GM19463 (cell line): Measurements from ENCODE around the gene NPHP3.
A peak's percentile ranks its signal among the peaks of the same experiment; 100 is the strongest.

Source experiments
- ATAC-seq: cut with Tn5 transposase; IDR thresholded peaks from one replicate; pipeline ENCODE4 v1.9.1; 2021; ENCODE audit warnings: mild to moderate bottlenecking, moderate library complexity; ENCODE audit not compliant: unreplicated experiment

NPHP3 gene

DNA sequence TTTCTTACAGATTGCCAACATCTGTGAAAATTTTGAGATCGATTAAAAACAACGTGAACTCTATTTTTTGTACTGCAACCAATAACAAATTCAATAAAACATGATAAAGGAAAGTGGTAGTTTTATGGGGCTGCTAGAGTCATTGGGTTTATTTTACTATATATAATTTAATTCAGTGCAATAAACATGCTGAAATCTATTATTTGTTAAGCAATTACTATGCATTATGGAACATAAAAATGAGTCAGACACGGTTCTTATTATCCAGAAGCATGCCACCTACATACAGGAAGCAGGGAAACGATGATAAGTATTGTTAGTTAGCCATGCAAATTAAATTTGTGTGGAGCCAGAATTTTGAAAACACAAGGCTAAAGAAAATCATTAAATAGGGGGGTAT lies 27.2 kb downstream of the NPHP3 start:
- ATAC-seq: no peak

DNA sequence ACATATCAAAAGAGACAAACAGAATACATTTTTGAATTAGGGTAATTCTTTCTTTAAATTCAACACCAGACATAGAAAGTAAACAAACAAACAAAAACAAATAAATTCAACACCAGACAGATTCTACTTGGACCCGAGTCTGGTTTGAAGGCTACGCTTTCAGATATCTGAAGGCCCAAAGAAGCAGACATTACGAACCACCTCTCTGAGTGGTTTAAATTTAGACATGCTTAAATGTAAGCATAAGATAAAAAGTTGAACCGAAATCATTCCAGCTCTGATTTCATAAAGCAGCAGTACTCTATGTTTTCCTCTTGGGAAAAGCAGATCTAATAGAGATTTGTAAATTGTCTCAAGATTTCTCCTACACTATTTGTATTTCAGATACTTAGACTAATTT lies 32.2 kb downstream of the NPHP3 start:
- ATAC-seq: no peak

DNA sequence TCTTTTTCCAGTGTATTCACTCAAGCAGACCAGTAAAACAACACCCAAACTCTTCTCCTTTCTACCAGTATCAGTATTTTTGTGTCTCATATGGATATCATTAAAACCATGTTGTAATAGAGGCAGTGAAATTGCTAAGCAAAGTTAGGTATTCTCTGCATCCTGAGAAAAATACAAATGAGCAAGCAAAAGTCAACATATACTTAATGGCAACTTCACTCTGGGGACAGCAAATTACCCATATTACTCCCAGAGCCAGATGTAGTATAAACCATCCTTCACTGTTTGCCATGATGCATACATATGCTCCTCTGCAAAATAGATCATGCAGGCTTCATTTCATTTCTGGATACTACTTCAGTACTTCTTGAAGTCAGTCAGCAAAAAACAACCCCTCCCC lies 40.0 kb downstream of the NPHP3 start:
- ATAC-seq: no peak

DNA sequence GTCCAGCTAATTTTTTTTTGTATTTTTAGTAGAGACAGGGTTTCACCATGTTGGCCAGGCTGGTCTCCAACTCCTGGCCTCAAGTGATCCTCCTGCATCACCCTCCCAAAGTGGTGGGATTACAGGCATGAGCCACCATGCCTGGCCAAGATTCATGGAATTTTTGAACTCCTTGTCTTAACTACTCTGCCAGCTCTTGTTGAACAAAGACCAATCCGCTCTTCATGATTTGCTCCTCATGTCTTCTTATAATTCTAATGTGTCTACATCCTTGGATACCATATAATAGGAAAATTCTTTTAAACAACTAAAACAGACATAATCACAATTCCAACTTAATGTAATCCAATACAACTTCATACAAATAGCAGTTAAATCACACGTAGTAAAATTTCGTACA lies 40.8 kb downstream of the NPHP3 start:
- ATAC-seq: no peak

DNA sequence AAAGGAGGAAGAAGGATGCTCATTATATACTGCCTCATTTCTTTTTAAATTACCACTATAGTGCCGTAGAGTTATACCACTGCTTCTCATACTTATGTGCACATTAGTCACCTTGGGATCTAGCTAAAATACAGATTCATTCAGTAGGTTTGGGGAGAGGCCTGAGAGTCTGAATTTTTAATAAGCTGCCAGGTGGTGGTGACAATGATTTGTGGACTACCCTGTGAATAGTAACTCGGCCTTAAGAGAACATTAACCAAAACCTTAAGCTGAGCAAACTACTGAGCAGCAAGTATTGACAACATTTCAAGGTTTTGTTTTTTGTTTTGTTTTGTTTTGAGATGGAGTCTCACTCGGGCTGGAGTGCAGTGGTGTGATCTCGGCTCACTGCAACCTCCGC lies 42.3 kb downstream of the NPHP3 start:
- no peak for ATAC-seq

DNA sequence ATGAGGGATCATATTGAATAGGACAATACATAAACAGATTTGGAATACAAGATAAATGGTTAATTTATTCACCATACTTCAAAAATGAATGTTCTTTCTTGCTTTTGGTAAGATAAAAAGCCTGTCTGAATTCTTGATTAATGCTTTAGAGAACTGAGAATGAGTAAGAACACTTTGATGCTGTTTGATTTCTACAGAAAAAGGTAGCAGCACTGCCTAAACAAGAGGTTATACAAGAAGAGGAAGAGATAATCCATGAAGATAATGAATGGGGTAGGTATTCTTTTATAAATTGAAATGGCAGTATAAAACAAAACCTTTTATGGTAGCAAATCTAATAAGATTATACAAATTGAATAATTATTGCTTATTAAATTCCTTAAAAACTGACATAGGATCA lies 46.8 kb downstream of the NPHP3 start:
- no peak for ATAC-seq

DNA sequence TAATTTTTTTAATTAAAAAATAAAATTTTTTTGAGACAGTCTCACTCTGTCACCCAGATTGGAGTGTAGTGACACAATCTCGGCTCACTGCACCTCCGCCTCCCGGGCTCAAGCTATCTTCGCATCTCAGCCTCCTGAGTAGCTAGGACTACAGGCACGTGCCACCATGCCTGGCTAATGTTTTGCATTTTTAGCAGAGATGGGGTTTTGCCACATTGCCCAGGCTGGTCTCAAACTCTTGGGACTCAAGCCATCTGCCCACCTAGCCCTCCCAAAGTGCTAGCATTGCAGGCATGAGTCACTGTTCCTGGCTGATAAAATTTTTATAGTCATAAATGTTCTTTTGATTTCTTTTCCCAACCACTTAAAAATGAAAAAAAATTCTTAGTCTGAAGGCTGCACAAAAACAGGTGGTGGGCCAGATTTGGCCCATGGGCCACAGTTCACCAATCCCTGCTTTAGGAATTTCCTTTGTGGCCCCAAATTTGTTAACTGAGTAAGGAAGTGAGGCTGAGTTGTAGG lies 52.9 kb downstream of the NPHP3 start:
- ATAC-seq: no peak

DNA sequence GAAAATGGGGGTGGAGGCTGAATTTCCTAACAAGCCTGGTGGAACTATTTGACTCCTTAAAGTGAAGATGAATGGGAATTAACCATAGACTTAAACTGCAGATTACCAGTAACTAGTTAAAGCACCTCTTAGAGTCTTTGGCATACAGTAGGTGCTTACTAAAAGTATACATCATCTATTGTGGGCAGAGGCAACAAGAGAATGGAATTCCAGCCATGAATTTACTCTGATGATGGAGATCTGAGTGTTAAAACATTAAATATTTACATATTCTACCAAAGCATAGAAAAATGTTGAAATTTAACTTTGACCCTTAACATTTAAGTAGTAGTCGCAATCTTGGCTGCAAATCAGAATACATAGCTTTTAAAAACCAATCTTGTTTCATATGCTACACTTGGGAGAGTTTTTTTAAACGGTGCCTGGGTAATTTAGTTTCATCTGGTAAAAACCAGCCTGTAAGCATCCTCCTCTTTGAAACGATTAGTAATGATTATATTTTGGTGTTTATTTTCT lies 56.9 kb downstream of the NPHP3 start:
- ATAC-seq: no peak

DNA sequence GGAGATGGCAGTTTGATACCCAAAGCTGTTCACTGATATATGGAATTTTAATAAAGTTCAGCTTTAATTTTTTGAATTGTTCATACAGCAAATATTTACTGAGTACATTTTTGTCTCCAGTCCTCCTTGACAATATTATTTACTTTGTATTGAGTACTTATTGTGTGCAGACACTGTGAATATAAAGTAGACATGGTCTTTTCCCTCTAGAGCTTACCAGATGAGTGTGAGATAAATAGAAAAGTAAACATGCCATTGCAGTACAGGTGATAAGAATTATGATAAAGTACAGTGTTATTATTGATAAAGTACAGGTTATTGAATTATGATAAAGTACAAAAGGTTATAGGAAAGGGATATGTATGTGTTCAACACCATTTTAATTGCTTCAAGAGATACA lies 60.0 kb downstream of the NPHP3 start:
- ATAC-seq: no peak

DNA sequence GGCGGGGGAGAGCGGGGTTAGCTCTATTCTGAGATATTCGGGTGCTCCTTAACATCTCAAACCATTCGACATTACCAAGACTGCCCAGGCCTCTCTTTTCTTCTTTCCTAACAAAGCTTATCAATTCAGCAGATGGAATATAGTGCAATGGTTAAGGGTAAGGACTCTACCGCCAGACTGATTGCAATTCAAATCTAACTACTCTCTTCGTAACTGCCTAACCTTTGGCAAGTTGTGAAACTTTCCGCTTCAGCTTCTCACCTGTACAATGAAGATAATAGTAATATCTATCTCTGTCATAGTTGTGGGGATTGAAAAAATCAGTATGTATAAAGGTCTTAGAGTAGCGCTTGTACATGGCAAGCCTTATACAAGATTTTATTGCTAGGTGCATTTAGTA lies 61.1 kb downstream of the NPHP3 start:
- ATAC-seq: no peak

DNA sequence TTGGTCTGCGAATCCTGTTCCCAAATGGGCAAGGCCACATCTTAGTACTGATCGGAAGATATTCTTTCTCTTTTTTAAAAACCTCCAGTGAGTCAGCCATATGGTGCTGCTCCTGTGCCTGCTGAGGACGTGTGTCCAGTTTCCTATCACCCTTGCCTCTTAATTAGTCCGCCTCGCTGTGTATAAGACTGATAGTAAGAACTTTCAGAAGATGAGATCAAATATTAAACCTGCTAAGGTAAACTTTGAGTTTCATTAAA lies 61.5 kb downstream of the NPHP3 start:
- ATAC-seq: no peak

DNA sequence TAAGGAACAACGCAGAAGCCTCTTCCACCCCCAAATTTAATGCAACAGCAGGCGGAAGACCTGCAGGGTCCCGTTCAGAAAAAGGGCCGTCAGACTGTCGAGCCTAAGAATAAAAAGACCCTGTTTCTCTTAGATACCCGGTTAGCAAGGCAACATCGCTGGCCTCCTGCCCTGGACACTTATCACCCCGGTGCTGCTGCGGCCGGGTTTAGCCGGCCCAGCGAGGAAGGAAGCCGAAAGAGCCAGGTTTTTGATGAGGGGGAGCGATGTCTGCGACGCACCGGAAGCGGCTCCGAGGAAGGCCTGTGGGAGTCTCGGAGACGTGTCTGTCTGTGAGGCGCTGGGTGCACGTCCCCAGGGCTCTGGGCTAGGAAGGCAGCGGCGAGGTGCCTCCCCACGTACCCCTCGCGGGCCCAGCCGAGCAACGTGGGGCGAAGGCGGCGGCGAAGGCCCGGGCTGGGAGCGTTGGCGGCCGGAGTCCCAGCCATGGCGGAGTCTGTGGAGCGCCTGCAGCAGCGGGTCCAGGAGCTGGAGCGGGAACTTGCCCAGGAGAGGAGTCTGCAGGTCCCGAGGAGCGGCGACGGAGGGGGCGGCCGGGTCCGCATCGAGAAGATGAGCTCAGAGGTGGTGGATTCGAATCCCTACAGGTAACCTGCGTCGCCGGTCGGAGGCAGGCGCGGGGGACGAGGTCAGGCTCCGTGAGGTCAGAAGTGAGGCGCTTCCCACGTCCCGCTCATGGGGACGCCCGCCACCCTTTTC lies 62.0 kb downstream of the NPHP3 start, which contains the start of gene UBA5:
Gene UBA5, plus strand, starts transcription at position 278 of the 759 bp plus-strand sequence. Its CDS starts 209 bp downstream, at position 487.
- peak; percentile 62 for ATAC-seq

DNA sequence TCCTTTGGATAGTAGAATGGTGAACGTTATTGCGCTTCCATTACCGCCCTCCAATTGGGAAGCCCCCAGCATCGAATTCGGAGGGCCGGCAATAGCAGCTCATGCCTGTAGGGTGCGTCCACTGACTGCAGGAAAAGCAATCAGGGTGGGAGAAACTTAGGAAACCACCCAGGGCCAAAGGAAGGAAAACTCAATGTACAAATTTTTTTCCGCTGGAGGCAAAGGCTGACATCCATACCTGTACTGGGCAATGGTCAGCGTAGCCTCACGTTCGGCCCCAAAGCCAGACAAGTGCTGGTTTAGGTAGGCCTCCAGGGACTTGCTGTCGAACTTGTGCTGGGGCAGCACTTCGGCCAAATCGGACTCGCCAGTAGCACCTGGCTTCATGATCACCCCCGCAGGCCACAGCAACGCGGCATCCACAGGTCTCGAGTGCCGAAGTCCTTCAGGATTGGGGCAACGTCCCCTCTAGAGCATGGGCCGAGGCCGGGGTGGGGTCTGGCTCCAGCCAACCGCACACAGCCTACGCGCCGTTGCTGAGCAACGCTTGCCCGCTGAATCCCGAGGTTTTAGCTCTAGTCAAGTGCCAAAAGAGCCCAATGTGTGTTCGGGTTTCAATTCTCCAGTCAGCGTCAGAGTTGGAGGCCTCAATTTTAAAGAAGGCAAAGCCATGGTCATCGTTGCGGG lies 62.7 kb downstream of the NPHP3 start, which contains the start of gene ACAD11:
Gene ACAD11, minus strand, starts transcription at position 445 of the 687 bp plus-strand sequence. Its CDS starts 58 bp downstream, at position 387.
- peak; percentile 55 for ATAC-seq

DNA sequence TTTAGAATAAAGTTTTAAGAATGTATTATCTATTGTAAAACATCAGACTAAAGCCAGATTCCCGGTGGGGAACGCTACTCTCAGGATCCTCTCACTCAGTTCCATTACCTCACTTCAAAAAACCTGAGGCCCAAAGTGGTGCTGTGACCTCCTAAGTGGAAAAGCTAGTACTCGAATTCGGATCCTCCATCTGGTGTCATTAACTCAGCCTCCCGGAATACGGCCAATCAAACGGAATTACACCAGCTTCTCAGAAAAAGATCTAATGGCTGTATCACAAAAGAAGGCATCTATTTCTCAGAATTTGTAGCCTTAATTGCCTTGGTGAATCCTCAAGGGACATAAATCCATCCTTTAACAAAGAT lies 63.2 kb downstream of the NPHP3 start:
- no peak for ATAC-seq

DNA sequence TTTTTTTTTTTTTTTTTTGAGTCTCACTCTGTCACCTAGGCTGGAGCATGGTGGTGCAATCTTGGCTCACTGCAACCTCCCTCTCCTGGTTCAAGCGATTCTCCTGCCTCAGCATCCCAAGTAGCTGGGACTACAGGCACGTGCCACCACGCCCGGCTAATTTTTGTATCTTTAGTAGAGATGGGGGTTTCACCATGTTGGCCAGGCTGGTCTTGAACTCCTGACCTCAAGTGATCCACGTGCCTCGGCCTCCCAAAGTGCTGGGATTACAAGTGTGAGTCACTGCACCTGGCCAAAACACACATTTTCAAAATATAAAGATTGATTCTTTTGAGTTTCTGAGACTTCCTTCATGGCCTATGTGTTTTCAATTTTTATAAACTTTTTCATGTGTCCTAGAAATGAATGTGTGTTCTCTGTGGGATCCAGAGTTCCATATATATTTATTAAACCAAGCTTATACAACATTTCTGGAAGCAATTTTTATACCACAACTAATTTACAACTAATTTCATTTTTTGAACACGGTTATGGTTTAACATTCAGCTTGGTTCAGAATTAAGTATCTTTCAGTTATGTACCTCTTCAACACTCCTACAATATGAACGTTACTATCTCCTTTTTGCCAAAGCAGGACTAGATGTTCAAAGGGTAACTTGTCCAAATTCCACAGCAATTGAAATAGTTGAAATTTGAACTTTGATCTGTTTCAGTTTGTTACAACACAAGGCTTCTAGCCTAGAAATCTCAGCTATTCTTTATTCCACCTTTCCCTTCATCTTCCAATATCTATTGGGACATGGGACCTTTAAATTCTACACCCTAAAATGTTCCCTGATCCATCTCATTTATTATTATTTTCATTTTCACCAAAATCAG lies 64.1 kb downstream of the NPHP3 start:
- ATAC-seq: no peak

DNA sequence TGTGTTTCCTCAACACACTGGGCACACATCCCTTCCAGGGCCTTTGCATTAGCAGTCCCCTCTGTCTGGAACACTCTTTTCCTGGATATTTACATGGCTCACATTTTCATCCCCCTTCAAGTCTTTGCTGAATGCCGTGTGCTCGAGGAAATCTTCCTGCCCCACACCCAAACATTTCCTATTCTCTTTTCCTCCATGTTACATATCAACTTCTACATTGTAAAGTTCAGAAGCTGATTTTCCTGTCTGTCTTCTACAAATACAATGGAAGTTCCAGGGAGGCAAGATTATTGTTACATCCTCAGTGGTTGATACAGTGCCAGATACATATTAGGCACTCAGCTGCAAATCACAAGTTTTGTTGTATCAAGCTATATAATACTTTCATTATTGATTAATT lies 66.7 kb downstream of the NPHP3 start:
- ATAC-seq: no peak

DNA sequence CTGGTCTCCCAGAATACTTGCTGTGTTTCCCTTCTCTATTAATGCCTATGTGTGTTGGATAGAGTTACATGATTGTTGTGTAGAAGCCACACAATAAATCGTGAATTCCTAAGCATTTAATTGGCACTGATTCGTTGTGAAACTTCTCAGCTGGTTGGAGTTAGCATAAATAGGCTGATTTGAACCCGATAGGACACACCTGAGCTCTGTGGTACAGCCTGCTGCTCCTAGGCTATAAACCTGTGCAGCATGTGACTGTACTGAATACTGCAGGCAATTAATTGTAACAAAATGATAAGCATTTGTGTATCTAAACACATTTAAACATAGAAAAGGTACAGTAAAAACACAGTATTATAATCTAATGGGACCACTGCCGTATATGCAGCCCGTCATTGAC lies 67.5 kb downstream of the NPHP3 start:
- no peak for ATAC-seq

DNA sequence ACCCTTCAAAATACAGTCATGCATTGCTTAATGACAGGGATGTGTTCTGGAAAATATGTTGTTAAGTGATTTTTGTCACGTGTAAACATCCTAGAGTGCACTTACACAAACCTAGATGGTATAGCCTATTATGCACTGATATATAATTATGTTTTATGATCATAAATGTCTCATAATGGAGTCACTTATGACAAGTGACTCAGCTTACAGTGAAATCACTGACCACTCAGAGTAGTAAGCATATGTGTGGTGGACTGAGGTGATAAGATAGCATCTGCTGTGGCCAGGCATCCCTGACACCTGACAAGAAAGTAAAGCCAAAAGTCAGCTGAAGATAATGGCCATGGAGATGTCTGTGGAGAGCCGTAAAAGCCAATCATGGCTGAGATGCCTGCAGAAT lies 68.0 kb downstream of the NPHP3 start:
- no peak for ATAC-seq

DNA sequence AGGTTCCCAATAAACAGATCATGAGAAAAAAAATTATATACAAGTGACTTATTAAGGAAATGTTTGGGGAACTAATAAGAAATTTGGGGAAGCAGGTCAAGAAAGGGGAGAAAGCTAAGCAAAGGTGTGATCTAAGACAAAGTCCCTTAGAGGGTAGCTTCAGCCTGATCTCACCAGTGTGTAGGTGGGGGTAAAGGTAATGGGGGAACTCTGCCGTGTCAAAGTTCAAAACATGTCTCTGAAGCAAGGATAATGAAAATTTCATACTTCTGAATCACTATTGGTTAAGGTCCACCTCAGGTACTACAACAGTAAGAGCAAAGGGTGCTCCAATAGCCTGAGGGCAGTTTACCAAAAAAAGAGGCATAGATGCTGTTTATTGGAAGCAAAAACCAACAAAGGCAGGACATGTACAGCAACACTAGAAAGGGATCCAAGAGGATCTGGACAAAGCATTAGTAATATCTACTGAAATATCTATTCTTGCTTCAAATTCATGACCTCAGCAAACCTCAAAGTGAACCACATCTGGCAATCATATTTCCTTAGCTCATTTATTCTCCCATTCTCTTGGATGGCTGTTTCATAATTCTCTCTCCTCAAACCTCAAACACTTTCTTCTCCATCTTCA lies 69.5 kb downstream of the NPHP3 start:
- ATAC-seq: no peak

DNA sequence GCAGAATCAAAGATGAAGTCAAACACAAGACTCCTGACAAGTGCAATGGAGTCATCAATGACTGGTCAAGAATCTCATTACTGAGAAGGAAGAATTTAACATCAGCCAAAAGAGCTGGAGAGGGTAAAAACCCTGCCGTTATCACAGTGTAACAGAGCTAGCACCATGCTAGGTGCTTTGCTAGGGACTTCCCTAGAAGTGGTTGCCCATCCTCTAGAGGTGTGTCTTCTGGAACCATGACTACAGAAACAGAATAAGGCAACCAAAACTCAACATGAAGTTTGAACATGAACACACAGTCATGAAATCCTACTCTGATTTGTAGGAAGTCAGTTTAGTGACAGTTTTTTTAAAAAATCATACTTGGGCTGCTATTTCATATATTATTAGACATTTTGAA lies 72.1 kb downstream of the NPHP3 start:
- ATAC-seq: peak; percentile 62

DNA sequence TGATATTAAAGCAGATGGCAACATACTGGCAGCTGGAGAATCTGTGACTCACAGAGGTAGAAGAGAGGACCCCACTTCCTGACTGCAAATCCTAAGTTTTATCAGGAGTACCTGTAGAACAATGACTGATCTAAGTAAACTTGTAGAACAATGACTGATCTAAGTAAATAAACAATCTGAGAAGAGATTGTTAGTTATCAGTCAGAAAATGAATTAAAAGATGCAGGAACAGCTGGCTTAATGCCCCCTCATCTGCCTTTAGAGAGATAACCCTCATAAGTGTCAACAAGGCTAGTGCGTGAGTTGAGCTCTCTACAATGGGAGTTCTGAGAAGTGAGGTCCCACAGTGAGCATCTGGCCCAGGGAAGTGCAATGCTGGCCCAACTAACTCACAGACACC lies 77.2 kb downstream of the NPHP3 start:
- ATAC-seq: no peak
